Measurements from ENCODE around the gene PTPRN2.
"Not testable (repeated sequence)": the region's sequence is repeated elsewhere in the genome, so short reads cannot be mapped to it uniquely, and the experiment has no call there.

The PTPRN2 gene

GRCh38 chr7:158458096-158458495 lies 129.5 kb downstream of the PTPRN2 start:
- DNase-seq = no peak

- not testable (repeated sequence) for DNase-seq
Measured at GRCh38 chr7:158457586-158457985, 130.0 kb downstream of the PTPRN2 start.

- no peak for DNase-seq
Measured at GRCh38 chr7:158454631-158455030, 133.0 kb downstream of the PTPRN2 start.

- no peak for DNase-seq
Measured at GRCh38 chr7:158453663-158454062, 134.0 kb downstream of the PTPRN2 start.

- DNase-seq = no peak
Measured at GRCh38 chr7:158452331-158452730, 135.3 kb downstream of the PTPRN2 start.

- DNase-seq = no peak
Measured at GRCh38 chr7:158450476-158451124, 137.0 kb downstream of the PTPRN2 start.

GRCh38 chr7:158449942-158450341 lies 137.7 kb downstream of the PTPRN2 start:
- no peak for DNase-seq

- no peak for DNase-seq
Measured at GRCh38 chr7:158449266-158449665, 138.4 kb downstream of the PTPRN2 start.

- DNase-seq = no peak
Measured at GRCh38 chr7:158448430-158449100, 139.1 kb downstream of the PTPRN2 start.

GRCh38 chr7:158447506-158448171 lies 140.0 kb downstream of the PTPRN2 start:
- DNase-seq = no peak

GRCh38 chr7:158447151-158447505 lies 140.5 kb downstream of the PTPRN2 start:
- no peak for DNase-seq

GRCh38 chr7:158446706-158447105 lies 140.9 kb downstream of the PTPRN2 start:
- no peak for DNase-seq

- no peak for DNase-seq
Measured at GRCh38 chr7:158446281-158446680, 141.3 kb downstream of the PTPRN2 start.

GRCh38 chr7:158445421-158446175 lies 142.0 kb downstream of the PTPRN2 start:
- no peak for DNase-seq

- no peak for DNase-seq
Measured at GRCh38 chr7:158444501-158445420, 142.9 kb downstream of the PTPRN2 start.

GRCh38 chr7:158443688-158444483 lies 143.7 kb downstream of the PTPRN2 start:
- no peak for DNase-seq

GRCh38 chr7:158443014-158443687 lies 144.5 kb downstream of the PTPRN2 start:
- DNase-seq = no peak

- no peak for DNase-seq
Measured at GRCh38 chr7:158442260-158442659, 145.4 kb downstream of the PTPRN2 start.

GRCh38 chr7:158439035-158439434 lies 148.6 kb downstream of the PTPRN2 start:
- no peak for DNase-seq

GRCh38 chr7:158432369-158433341 lies 155.0 kb downstream of the PTPRN2 start:
- no peak for DNase-seq
